HCT116 (cell line): ENCODE data around the gene PNN. TPM values are rescaled to one million over a fixed set of nuclear protein-coding genes. Genes with fewer than 3 reads are reported as not detected.
"Not testable (repeated sequence)": the region's sequence is repeated elsewhere in the genome, so short reads cannot be mapped to it uniquely, and the experiment has no call there.

Source experiments
- ATAC-seq: fragments of 200-7000 bp; cut with Tn5 transposase; 2 replicates; pipeline ENCODE4 v1.9.1; 2020; ENCODE audit warnings: mild to moderate bottlenecking, moderate library complexity
- BruUV-seq: library from RNA; stranded (reverse); fragments of 400-500 nt; replicated peaks from 2 replicates; lab custom pipeline; 2021; lab: Mats Ljungman, UMichigan
- CTCF ChIA-PET: fragments of 300-600 bp; sonication (Branson Sonifier 250); formaldehyde crosslinking; loops from one replicate; lab custom pipeline; 2021; ENCODE audit warnings: antibody characterized with exemption; lab: Charles Lee
- POLR2A ChIA-PET: fragments of 300-600, 350-600 bp; sonication (Branson Sonifier 250); formaldehyde crosslinking; loops from one replicate; lab custom pipeline; 2021; ENCODE audit warnings: antibody characterized with exemption; lab: Charles Lee
- RAD21 ChIA-PET, 2 experiments: fragments of 300-600 bp; sonication (Branson Sonifier 250); formaldehyde crosslinking; loops; one replicate each; lab custom pipeline; 2023; ENCODE audit warnings: low total read pairs in 2 of 2; ENCODE audit not compliant: uncharacterized antibody in 2 of 2, unreplicated experiment in 2 of 2, low non-redundant PET in 1 of 2; lab: Charles Lee
- DNase-seq: peaks from one replicate; pipeline ENCODE4 v3.0.0-alpha.2; 2010; ENCODE audit warnings: low read depth, low spot score
- H2AFZ ChIP-seq: fragments of 200-600 bp; shearing (Covaris generic), sonication (generic); 2 replicates; pipeline ENCODE4 v1.6.1; 2017; ENCODE audit warnings: low read depth, mixed run types, mixed read lengths, antibody characterized with exemption, low read length; ENCODE audit not compliant: poor library complexity, severe bottlenecking
- H3K27ac ChIP-seq: 2 replicates; pipeline ENCODE4 v1.5.1; 2012; ENCODE audit warnings: low read depth, low read length
- H3K27me3 ChIP-seq: fragments of 200-600 bp; sonication (generic); 2 replicates; pipeline ENCODE4 v1.6.1; 2016; ENCODE audit warnings: mixed run types, low read length, mixed read lengths; ENCODE audit not compliant: insufficient read depth
- H3K36me3 ChIP-seq, 2 experiments: fragments of 200-500 bp in 1 of 2; fragments of 200-600 bp in 1 of 2; sonication (Bioruptor generic) in 1 of 2; sonication (generic) in 1 of 2; 2 replicates each; pipeline versions ENCODE4 v1.5.1 to v1.6.1; 2014 to 2016; ENCODE audit warnings: low read length in 2 of 2, inconsistent platforms in 1 of 2, mixed read lengths in 1 of 2, mixed run types in 1 of 2; ENCODE audit not compliant: insufficient read depth in 2 of 2, control insufficient read depth in 1 of 2
- H3K4me1 ChIP-seq, 2 experiments: fragments of 200-600 bp in 1 of 2; sonication (generic) in 1 of 2; 2 replicates each; pipeline versions ENCODE4 v1.5.1 to v1.6.1; 2012 to 2017; ENCODE audit warnings: low read length in 2 of 2, inconsistent platforms in 1 of 2, mild to moderate bottlenecking in 1 of 2, mixed read lengths in 1 of 2, mixed run types in 1 of 2, moderate library complexity in 1 of 2; ENCODE audit not compliant: insufficient read depth in 2 of 2, control insufficient read depth in 1 of 2
- H3K4me2 ChIP-seq: fragments of 200-600 bp; sonication (generic); 2 replicates; pipeline ENCODE4 v1.6.1; 2017; ENCODE audit warnings: mixed run types, low read length, mixed read lengths
- H3K4me3 ChIP-seq, 2 experiments: fragments of 200-600 bp in 1 of 2; sonication (generic) in 1 of 2; replicated peaks in 1 of 2; 2 replicates each; pipeline ENCODE4 v1.5.1; 2011 to 2016; ENCODE audit warnings: low read length in 2 of 2, control low read depth in 1 of 2, low read depth in 1 of 2, mild to moderate bottlenecking in 1 of 2, mixed read lengths in 1 of 2, mixed run types in 1 of 2
- H3K79me2 ChIP-seq: fragments of 200-600 bp; sonication (generic); 2 replicates; pipeline ENCODE4 v1.6.1; 2017; ENCODE audit warnings: mild to moderate bottlenecking, mixed run types, low read length, moderate library complexity, mixed read lengths; ENCODE audit not compliant: insufficient read depth
- H3K9ac ChIP-seq: fragments of 200-600 bp; sonication (generic); 2 replicates; pipeline ENCODE4 v1.6.1; 2016; ENCODE audit warnings: low read length, mixed read lengths
- H3K9me2 ChIP-seq: fragments of 200-600 bp; sonication (generic), shearing (Covaris generic); 2 replicates; pipeline ENCODE4 v1.6.1; 2017; ENCODE audit warnings: mixed run types, mild to moderate bottlenecking, moderate library complexity; ENCODE audit not compliant: insufficient read depth
- H3K9me3 ChIP-seq, 2 experiments: fragments of 200-500 bp in 1 of 2; fragments of 200-600 bp in 1 of 2; sonication (Bioruptor generic) in 1 of 2; sonication (generic) in 1 of 2; 2 replicates each; pipeline ENCODE4 v1.6.1; 2014 to 2017; ENCODE audit warnings: low read length in 2 of 2, mixed read lengths in 2 of 2, inconsistent platforms in 1 of 2, low read depth in 1 of 2, mild to moderate bottlenecking in 1 of 2, mixed run types in 1 of 2, moderate library complexity in 1 of 2; ENCODE audit not compliant: control insufficient read depth in 1 of 2, insufficient read depth in 1 of 2
- H4K20me1 ChIP-seq: fragments of 200-600 bp; sonication (generic), shearing (Covaris generic); 2 replicates; pipeline ENCODE4 v1.6.1; 2017; ENCODE audit warnings: mixed run types, mild to moderate bottlenecking, moderate library complexity; ENCODE audit not compliant: insufficient read depth
- CTCF ChIP-seq, 3 experiments: fragments of 200-600 bp in 1 of 3; sonication (generic) in 1 of 3; IDR thresholded peaks in 2 of 3; conservative IDR thresholded peaks in 1 of 3; 2 replicates each; pipeline ENCODE4 v1.5.1; 2012 to 2017; ENCODE audit warnings: low read depth in 2 of 3, low read length in 2 of 3, antibody characterized with exemption in 1 of 3, borderline replicate concordance in 1 of 3, control low read depth in 1 of 3, mild to moderate bottlenecking in 1 of 3, mixed read lengths in 1 of 3, mixed run types in 1 of 3, moderate library complexity in 1 of 3; ENCODE audit not compliant: insufficient read depth in 1 of 3
- POLR2A ChIP-seq: IDR thresholded peaks from 2 replicates; pipeline ENCODE4 v1.7.0; 2011; ENCODE audit warnings: borderline replicate concordance; ENCODE audit not compliant: insufficient read depth, insufficient read length; ENCODE audit errors: extremely low read depth
- RAD21 ChIP-seq: IDR thresholded peaks from 2 replicates; pipeline ENCODE4 v1.6.1; 2012; ENCODE audit warnings: low read depth, mild to moderate bottlenecking
- SP1 ChIP-seq: IDR thresholded peaks from 2 replicates; pipeline ENCODE4 v1.6.1; 2012; ENCODE audit warnings: low read depth
- SRF ChIP-seq: IDR thresholded peaks from 2 replicates; pipeline ENCODE4 v1.6.1; 2012; ENCODE audit warnings: low read depth
- TCF7L2 ChIP-seq: IDR thresholded peaks from 2 replicates; pipeline ENCODE4 v1.7.0; 2011; ENCODE audit warnings: borderline replicate concordance, inconsistent platforms; ENCODE audit not compliant: insufficient read depth, insufficient read length; ENCODE audit errors: extremely low read depth
- YY1 ChIP-seq: IDR thresholded peaks from 2 replicates; pipeline ENCODE4 v1.6.1; 2011; ENCODE audit warnings: low read length, low read depth, moderate library complexity, mild to moderate bottlenecking; ENCODE audit not compliant: insufficient replicate concordance; ENCODE audit errors: extremely low read depth
- ZNF274 ChIP-seq: fragments of 200-500 bp; sonication (Bioruptor generic); IDR thresholded peaks from 2 replicates; pipeline ENCODE4 v1.6.1; 2014; ENCODE audit warnings: mild to moderate bottlenecking, low read depth, low read length, inconsistent platforms
- intact Hi-C: fragments of 100-400 bp; cut with micrococcal nuclease; formaldehyde crosslinking; loops from 2 replicates; pipeline ENCODE4 v1.10.0; 2022
- total RNA-seq: library from RNA; stranded (reverse); gene quantifications from one replicate; pipeline ENCODE4 v1.2.1, GENCODE V29; 2021; ENCODE audit not compliant: unreplicated experiment
- TF ChIP-seq, protein P1 (sequence below): IDR thresholded peaks from 2 replicates; pipeline ENCODE4 v1.6.1; 2011; ENCODE audit warnings: mild to moderate bottlenecking, low read length, moderate library complexity; ENCODE audit not compliant: insufficient replicate concordance; ENCODE audit errors: extremely low read depth

Gene PNN
- total RNA-seq, 1 experiment from 2014 or later, result 97.9 TPM

DNA sequence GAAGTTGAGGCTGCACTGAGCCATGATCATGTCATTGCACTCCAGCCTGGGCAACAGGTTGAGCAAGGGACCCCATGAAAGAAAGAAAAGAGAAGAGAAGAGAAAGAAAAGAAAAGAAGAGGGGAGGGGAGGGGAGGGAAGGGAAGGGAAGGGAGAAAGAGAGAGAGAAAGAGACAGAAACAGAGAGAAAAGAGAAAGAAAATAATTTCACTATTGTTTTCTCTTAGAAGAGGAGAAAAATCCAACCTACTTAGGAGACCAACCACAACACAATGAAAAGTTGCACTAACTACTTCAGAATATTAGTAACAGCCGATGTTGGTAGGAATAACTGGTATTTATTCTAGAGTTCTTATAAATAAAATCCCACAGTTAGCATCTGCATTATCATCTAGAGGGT, 14.6 kb upstream of the PNN start:
- H3K4me2 ChIP-seq, result no peak overlapping the region
- H3K4me3 ChIP-seq, result no peak overlapping the region
- no peaks in the 10 kb centered on the region for H3K9me3 ChIP-seq
- no peaks in the 10 kb centered on the region for H3K27me3 ChIP-seq
- ChIA-PET CTCF (no interaction called here), RAD21 (no interaction called here), POLR2A (interaction anchor here (1.9 kb wide), 1 partner anchor 10 kb away, joined by 8 read pairs; the partner anchor contains the start of gene TRAPPC6B)
- H4K20me1 ChIP-seq, result no peaks in the 10 kb centered on the region
- no peak for ATAC-seq
- TF ChIP-seq RAD21 (no peak), SP1 (no peak), POLR2A (no peak), CTCF (IDR thresholded peaks at IDR 0.05 in 2 of 3, conservative IDR thresholded peaks at IDR 0.05 in 1 of 3; ENCODE audit: borderline replicate concordance in 1 of 3, insufficient read depth in 1 of 3, low read depth in 2 of 3, low read length in 2 of 3) (no peak), SRF (no peak), ZNF274 (no peak), YY1 (no peak), TCF7L2 (no peak)
- TF ChIP-seq, protein P1, sequence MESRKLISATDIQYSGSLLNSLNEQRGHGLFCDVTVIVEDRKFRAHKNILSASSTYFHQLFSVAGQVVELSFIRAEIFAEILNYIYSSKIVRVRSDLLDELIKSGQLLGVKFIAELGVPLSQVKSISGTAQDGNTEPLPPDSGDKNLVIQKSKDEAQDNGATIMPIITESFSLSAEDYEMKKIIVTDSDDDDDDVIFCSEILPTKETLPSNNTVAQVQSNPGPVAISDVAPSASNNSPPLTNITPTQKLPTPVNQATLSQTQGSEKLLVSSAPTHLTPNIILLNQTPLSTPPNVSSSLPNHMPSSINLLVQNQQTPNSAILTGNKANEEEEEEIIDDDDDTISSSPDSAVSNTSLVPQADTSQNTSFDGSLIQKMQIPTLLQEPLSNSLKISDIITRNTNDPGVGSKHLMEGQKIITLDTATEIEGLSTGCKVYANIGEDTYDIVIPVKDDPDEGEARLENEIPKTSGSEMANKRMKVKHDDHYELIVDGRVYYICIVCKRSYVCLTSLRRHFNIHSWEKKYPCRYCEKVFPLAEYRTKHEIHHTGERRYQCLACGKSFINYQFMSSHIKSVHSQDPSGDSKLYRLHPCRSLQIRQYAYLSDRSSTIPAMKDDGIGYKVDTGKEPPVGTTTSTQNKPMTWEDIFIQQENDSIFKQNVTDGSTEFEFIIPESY, result no peak
- H2AFZ ChIP-seq, result no peak overlapping the region
- BruUV-seq, result no TSS peak
- no peak for DNase-seq
- intact Hi-C loops, result no loop called here
- H3K27ac ChIP-seq, result no peak overlapping the region
- peaks cover 16% of the 10 kb centered on the region for H3K79me2 ChIP-seq
- no peaks in the 10 kb centered on the region for H3K9me2 ChIP-seq
- H3K36me3 ChIP-seq, result peaks cover 0 to 24% of the 10 kb centered on the region in 2 experiments; a peak in 2 of 4 replicates
- no peaks in the 10 kb centered on the region for H3K4me1 ChIP-seq
- no peak overlapping the region for H3K9ac ChIP-seq

GRCh38 chr14:39167797-39168320, 7.2 kb upstream of the PNN start:
- RAD21 ChIA-PET, BruUV-seq, ATAC-seq, CTCF ChIA-PET, intact Hi-C loops, H3K27ac ChIP-seq, H3K4me3 ChIP-seq, H3K4me2 ChIP-seq, H4K20me1 ChIP-seq, H3K9me3 ChIP-seq, H3K27me3 ChIP-seq, H3K9ac ChIP-seq, H3K36me3 ChIP-seq, DNase-seq, H3K9me2 ChIP-seq, H2AFZ ChIP-seq, POLR2A ChIA-PET: not testable (repeated sequence)
- Histone ChIP-seq H3K79me2 (peaks cover 42% of the 10 kb centered on the region), H3K4me1 (peaks cover 8 to 15% of the 10 kb centered on the region in 2 experiments; a peak in 3 of 4 replicates)
